ENCODE measurements around the gene FGGY. TPM values are rescaled to one million over a fixed set of nuclear protein-coding genes. Genes with fewer than 3 reads are reported as not detected.

Gene FGGY
- total and polyA plus RNA-seq, 2 donors (not counting 1 experiment from before 2014, with no cell fraction given), result 6.1 to 38.5 TPM

DNA sequence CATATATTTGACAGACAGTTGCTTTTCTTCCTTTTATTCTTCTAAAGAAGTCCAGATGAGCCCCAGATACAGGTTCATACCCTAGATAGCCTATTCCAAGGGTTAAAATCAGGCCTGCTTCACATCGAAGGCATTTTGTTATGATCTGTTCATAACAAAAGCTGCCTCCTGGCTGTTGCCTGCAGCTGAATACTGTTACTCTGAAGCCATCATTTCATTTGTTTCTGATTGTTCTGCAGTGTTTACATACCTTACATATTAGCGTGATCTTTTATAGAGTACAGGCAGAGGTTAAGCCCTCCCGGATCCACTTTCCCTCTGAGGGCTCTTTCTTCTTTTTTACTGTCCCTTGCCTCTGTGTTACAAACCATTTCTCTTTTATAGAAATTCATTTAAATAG lies 298.9 kb downstream of the FGGY start:
- DNase-seq, result no peak
- H3K27ac Mint-ChIP-seq, result no peak overlapping the region

DNA sequence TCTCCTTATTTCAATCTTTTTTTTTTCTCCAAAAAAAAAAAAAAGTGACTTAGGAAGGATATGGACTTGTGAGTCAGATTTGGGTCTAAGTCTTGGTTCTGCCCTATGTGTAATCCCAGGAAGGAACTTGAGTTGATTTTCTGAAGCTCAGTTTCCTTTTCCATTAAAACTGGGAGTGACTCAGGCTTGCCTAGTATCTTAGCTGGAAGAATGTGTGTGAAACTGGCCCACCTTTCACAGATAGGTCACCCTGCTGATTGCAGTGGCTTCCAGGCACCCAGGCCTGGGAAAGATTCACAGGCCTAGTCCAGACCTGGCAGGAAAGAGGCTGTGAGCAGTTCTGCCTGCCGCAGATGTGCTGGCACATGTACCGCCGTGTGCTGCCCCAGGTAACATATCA lies 299.5 kb downstream of the FGGY start:
- no peak overlapping the region for H3K27ac ChIP-seq (ENCODE audit: low read length in 2 of 2)
- no peak overlapping the region for H3K4me3 ChIP-seq (ENCODE audit: control extremely low read depth in 1 of 5, extremely low read depth in 1 of 5, insufficient read depth in 1 of 5, low read depth in 2 of 5, low read length in 4 of 5)
- no peaks in the 10 kb centered on the region for H3K4me1 Mint-ChIP-seq
- H3K27ac Mint-ChIP-seq, result no peak overlapping the region
- ChIA-PET POLR2A (no interaction called here), CTCF (no interaction called here)
- H3K9ac ChIP-seq (ENCODE audit: low read length), result no peak overlapping the region
- whole genome bisulfite sequencing (ENCODE audit: insufficient coverage), result 83% methylated on average over 1 of the region's 3 CpGs
- no peak overlapping the region for H3K4me2 ChIP-seq (replicated peaks; ENCODE audit: low read depth, low read length, poor library complexity, severe bottlenecking)
- no peak overlapping the region for H3K4me3 Mint-ChIP-seq
- no peaks in the 10 kb centered on the region for H3K79me2 ChIP-seq (ENCODE audit: control insufficient read depth, insufficient read depth, low read length)
- H2AFZ ChIP-seq (ENCODE audit: insufficient read depth, low read depth, low read length, poor library complexity, severe bottlenecking), result no peak overlapping the region
- no peaks in the 10 kb centered on the region for H4K20me1 ChIP-seq (ENCODE audit: control insufficient read depth, insufficient read depth, low read length, poor library complexity, severe bottlenecking)
- H3K9me3 Mint-ChIP-seq (ENCODE audit: insufficient read depth), result no peaks in the 10 kb centered on the region
- H3K27me3 Mint-ChIP-seq, result no peaks in the 10 kb centered on the region
- H3K9me3 ChIP-seq (ENCODE audit: control extremely low read depth in 1 of 3, control insufficient read depth in 2 of 3, insufficient read depth in 1 of 3, low read length in 2 of 3), result no peaks in the 10 kb centered on the region
- no peaks in the 10 kb centered on the region for H3K4me1 ChIP-seq (ENCODE audit: control insufficient read depth in 2 of 2, insufficient read depth in 2 of 2, low read length in 2 of 2)
- no peaks in the 10 kb centered on the region for H3K36me3 ChIP-seq (replicated peaks in 1 of 2; ENCODE audit: control extremely low read depth in 1 of 2, control insufficient read depth in 1 of 2, extremely low read depth in 1 of 2, insufficient read depth in 2 of 2, low read length in 1 of 2)
- ATAC-seq (ENCODE audit: low read depth) (no peak), DNase-seq (no peak)
- TF ChIP-seq EZH2 (IDR thresholded peaks at IDR 0.05; ENCODE audit: borderline replicate concordance, insufficient read depth, low read depth, low read length, poor library complexity, severe bottlenecking), result no peak
- TF ChIP-seq, protein P1, sequence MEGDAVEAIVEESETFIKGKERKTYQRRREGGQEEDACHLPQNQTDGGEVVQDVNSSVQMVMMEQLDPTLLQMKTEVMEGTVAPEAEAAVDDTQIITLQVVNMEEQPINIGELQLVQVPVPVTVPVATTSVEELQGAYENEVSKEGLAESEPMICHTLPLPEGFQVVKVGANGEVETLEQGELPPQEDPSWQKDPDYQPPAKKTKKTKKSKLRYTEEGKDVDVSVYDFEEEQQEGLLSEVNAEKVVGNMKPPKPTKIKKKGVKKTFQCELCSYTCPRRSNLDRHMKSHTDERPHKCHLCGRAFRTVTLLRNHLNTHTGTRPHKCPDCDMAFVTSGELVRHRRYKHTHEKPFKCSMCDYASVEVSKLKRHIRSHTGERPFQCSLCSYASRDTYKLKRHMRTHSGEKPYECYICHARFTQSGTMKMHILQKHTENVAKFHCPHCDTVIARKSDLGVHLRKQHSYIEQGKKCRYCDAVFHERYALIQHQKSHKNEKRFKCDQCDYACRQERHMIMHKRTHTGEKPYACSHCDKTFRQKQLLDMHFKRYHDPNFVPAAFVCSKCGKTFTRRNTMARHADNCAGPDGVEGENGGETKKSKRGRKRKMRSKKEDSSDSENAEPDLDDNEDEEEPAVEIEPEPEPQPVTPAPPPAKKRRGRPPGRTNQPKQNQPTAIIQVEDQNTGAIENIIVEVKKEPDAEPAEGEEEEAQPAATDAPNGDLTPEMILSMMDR (IDR thresholded peaks at IDR 0.05), result no peak
- intact Hi-C loops (cut with micrococcal nuclease), result no loop called here
- H3K27me3 ChIP-seq (replicated peaks in 1 of 4; ENCODE audit: control extremely low read depth in 1 of 4, control insufficient read depth in 3 of 4, insufficient read depth in 4 of 4, low read length in 3 of 4), result no peaks in the 10 kb centered on the region

More for the DNA sequence above, 298.9 kb downstream of the FGGY start:
- ATAC-seq (ENCODE audit: low read depth), result no peak
- Histone ChIP-seq H3K9me3 (ENCODE audit: control extremely low read depth in 1 of 3, control insufficient read depth in 2 of 3, insufficient read depth in 1 of 3, low read length in 2 of 3) (no peaks in the 10 kb centered on the region), H3K79me2 (ENCODE audit: control insufficient read depth, insufficient read depth, low read length) (no peaks in the 10 kb centered on the region), H3K27ac (ENCODE audit: low read length in 2 of 2) (no peak overlapping the region), H3K27me3 (replicated peaks in 1 of 4; ENCODE audit: control extremely low read depth in 1 of 4, control insufficient read depth in 3 of 4, insufficient read depth in 4 of 4, low read length in 3 of 4) (no peaks in the 10 kb centered on the region), H3K4me3 (ENCODE audit: control extremely low read depth in 1 of 5, extremely low read depth in 1 of 5, insufficient read depth in 1 of 5, low read depth in 2 of 5, low read length in 4 of 5) (no peak overlapping the region), H2AFZ (ENCODE audit: insufficient read depth, low read depth, low read length, poor library complexity, severe bottlenecking) (no peak overlapping the region), H4K20me1 (ENCODE audit: control insufficient read depth, insufficient read depth, low read length, poor library complexity, severe bottlenecking) (no peaks in the 10 kb centered on the region), H3K4me1 (ENCODE audit: control insufficient read depth in 2 of 2, insufficient read depth in 2 of 2, low read length in 2 of 2) (no peaks in the 10 kb centered on the region), H3K4me2 (replicated peaks; ENCODE audit: low read depth, low read length, poor library complexity, severe bottlenecking) (no peak overlapping the region), H3K9ac (ENCODE audit: low read length) (no peak overlapping the region), H3K36me3 (replicated peaks in 1 of 2; ENCODE audit: control extremely low read depth in 1 of 2, control insufficient read depth in 1 of 2, extremely low read depth in 1 of 2, insufficient read depth in 2 of 2, low read length in 1 of 2) (no peaks in the 10 kb centered on the region)
- Mint-ChIP-seq H3K27me3 (no peaks in the 10 kb centered on the region), H3K4me3 (no peak overlapping the region), H3K9me3 (ENCODE audit: insufficient read depth) (no peaks in the 10 kb centered on the region), H3K4me1 (no peaks in the 10 kb centered on the region)
- intact Hi-C loops (cut with micrococcal nuclease), result no loop called here
- WGBS (ENCODE audit: insufficient coverage), result 83% methylated on average over 1 of the region's 3 CpGs
- POLR2A ChIA-PET, result no interaction called here
- no peak for TF ChIP-seq EZH2 (IDR thresholded peaks at IDR 0.05; ENCODE audit: borderline replicate concordance, insufficient read depth, low read depth, low read length, poor library complexity, severe bottlenecking)
- TF ChIP-seq, protein P1 (IDR thresholded peaks at IDR 0.05), result no peak
- CTCF ChIA-PET, result no interaction called here
